C4-2B (cell line): ENCODE measurements around the gene SLC39A3.

ENCODE experiments used
- ZFX ChIP-seq: fragments of 450-650 bp; IDR thresholded peaks from 2 replicates; pipeline ENCODE4 v1.6.1; 2017
- TF ChIP-seq, protein P1 (sequence below): fragments of 450-650 bp; conservative IDR thresholded peaks from 2 replicates; pipeline ENCODE4 v1.5.1; 2017; ENCODE audit warnings: mild to moderate bottlenecking

DNA sequence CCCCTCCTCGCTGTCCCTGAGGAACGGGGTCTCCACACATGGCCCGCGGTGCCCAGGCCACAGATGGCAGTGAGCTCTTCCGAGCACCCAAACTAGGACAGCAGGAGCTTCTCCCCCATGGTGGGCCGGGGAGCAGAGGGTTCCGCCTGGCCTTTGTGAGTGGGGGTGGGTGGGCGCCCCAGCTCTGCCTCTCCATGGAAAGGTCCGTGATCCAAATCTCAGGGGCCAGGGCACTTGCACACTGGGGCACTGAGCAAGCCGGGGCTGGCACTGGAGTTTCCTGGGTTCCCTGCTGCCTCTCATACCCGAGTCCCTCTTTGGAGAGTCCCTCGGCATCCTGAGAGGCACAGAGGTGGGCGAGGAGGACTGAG, 16.5 kb downstream of the SLC39A3 start:
- TF ChIP-seq, protein P1, sequence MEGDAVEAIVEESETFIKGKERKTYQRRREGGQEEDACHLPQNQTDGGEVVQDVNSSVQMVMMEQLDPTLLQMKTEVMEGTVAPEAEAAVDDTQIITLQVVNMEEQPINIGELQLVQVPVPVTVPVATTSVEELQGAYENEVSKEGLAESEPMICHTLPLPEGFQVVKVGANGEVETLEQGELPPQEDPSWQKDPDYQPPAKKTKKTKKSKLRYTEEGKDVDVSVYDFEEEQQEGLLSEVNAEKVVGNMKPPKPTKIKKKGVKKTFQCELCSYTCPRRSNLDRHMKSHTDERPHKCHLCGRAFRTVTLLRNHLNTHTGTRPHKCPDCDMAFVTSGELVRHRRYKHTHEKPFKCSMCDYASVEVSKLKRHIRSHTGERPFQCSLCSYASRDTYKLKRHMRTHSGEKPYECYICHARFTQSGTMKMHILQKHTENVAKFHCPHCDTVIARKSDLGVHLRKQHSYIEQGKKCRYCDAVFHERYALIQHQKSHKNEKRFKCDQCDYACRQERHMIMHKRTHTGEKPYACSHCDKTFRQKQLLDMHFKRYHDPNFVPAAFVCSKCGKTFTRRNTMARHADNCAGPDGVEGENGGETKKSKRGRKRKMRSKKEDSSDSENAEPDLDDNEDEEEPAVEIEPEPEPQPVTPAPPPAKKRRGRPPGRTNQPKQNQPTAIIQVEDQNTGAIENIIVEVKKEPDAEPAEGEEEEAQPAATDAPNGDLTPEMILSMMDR: no peak
- TF ChIP-seq ZFX: no peak
